Pulmonary artery endothelial cell (primary cell): ENCODE results near the gene RCHY1. TPM values are rescaled to one million over a fixed set of nuclear protein-coding genes. Genes with fewer than 3 reads are reported as not detected.

Source experiments
- total RNA-seq: library from RNA; depleted of rRNA; stranded (reverse); fragments of >200 nt; gene quantifications from 2 replicates; pipeline ENCODE4 v1.2.3, GENCODE V29; 2014

RCHY1 gene
- total RNA-seq, 1 donor from 2014 or later, result 54.1 TPM

Other genes starting within 250 kb of the RCHY1 start
- gene THAP6, start 70 bp upstream of the RCHY1 start, total RNA-seq, result 4.9 and 5.5 TPM in 2 replicates
- not detected in 2 replicates for gene ODAPH, start 41.7 kb upstream of the RCHY1 start, total RNA-seq
- gene CDKL2, start 116.1 kb upstream of the RCHY1 start, total RNA-seq, result 0.13 and 0.39 TPM in 2 replicates
- 235 and 241 TPM in 2 replicates for gene G3BP2, start 159.0 kb upstream of the RCHY1 start, total RNA-seq
- 77.6 and 93.6 TPM in 2 replicates for gene USO1, start 210.2 kb upstream of the RCHY1 start, total RNA-seq